NT2/D1 (cell line): Measurements from ENCODE around the gene CPED1.

Experiments used
- SUZ12 ChIP-seq: IDR thresholded peaks from 2 replicates; pipeline ENCODE4 v1.6.1; 2011; ENCODE audit not compliant: insufficient read length, insufficient read depth; ENCODE audit errors: extremely low read depth
- YY1 ChIP-seq: IDR thresholded peaks from 2 replicates; pipeline ENCODE4 v1.6.1; 2011; ENCODE audit not compliant: insufficient read length, insufficient read depth

- TF ChIP-seq YY1 (no peak), SUZ12 (no peak)
Measured at GRCh38 chr7:121157885-121158590, 169.5 kb downstream of the CPED1 start.
